HG02763 (cell line): ENCODE results near the gene MYRIP.

ENCODE experiments used
- ATAC-seq: cut with Tn5 transposase; IDR thresholded peaks from one replicate; pipeline ENCODE4 v1.9.1; 2021; ENCODE audit warnings: mild to moderate bottlenecking, moderate library complexity; ENCODE audit not compliant: unreplicated experiment

MYRIP gene

DNA sequence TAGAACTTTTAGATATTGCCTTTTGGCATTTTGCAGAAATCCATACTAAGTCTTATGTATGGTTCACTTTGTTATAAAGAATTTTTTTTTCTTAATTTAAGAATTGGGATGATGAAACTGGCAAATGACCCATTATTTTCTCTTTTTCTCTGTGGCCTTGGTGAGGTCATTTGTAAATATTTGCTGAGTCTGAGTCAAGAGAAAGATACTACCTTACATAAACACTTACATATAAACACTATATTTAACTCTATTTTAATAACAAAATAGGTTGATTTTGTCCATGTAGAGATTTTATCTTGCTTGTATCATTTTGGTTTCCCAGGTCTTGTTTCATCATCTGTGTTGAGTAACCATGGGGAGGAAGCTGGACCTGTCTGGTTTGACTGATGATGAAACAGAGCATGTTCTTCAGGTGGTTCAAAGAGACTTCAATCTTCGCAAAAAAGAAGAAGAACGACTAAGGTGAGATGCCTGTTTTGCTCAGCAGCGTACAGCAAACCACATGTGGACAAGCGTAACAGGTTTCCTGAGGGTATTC is 91.1 kb downstream of the MYRIP start:
- no peak for ATAC-seq

DNA sequence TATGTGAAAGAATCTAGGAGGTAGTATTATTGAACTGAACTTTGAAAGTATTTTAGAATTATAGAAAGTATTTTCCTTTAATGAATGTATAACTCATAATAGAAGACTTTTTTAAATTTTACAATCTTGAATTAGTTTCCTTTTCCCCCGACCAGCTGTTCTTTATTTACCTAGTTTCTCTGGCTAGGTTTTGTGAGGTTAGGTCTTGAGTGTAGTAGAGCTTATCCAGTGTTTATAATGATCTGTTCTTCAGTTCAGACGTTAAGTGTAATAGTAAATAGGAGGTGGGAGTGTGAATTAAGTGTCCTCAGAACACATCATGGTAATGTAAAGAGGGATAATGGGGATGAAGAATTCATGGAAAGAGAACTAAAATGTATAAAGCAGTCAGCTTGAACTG is 93.8 kb downstream of the MYRIP start:
- no peak for ATAC-seq

DNA sequence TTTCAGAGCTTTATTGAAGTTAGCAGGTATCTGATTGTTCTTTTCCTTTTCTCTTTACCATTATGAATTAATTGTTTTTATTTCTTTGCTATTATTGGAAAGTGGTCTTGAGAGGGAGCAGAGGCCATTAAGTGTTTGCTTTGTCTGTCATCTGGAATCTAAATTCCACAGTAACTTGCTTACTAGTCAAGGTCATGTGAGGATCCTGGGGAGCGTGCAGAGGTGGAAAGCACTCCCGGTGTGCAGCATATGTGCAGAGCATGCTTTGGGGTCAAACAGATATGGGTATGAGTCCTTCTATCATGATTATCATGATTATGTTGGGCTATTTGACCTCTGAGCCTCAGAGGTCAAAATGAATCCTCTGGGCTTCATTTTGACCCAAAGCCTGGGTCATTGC is 96.4 kb downstream of the MYRIP start:
- ATAC-seq, result no peak

DNA sequence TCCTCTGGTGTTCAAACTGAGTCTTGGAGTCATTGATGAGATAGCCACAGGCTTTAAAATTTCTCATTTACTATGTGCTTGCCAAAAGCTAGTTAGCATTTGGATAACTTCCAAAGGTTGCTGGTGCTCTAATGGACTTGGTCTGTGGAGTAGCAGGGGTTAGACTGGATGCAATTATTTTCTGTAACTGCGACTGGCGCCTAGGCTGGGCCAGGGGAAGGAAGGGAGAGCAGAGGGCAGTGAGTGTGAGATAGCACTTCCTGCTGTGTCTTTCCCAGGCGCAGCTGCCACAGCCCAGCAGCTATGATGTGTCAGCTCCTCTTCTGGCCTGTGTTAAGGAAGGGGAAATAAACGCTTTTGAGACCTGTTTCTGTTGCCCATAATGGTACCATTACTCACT is 98.6 kb downstream of the MYRIP start:
- no peak for ATAC-seq

DNA sequence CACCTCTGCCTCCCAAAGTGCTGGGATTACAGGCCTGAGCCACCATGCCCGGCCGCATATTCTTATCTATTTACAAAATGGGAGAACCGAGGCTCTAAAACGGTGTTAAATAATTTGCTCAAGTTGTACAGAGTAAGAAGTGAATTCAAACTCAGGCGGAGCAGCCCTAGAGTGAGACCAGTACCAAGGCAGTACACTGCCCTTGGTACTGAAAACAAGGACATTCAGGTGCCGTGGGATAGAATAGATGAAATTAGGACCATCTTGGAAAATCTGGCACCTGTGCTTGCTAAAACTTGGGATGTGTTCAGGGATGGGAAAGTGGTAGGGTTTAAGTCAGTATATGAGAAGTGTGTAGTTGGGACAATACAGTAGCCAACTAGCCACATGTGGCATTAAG is 100.7 kb downstream of the MYRIP start:
- no peak for ATAC-seq

DNA sequence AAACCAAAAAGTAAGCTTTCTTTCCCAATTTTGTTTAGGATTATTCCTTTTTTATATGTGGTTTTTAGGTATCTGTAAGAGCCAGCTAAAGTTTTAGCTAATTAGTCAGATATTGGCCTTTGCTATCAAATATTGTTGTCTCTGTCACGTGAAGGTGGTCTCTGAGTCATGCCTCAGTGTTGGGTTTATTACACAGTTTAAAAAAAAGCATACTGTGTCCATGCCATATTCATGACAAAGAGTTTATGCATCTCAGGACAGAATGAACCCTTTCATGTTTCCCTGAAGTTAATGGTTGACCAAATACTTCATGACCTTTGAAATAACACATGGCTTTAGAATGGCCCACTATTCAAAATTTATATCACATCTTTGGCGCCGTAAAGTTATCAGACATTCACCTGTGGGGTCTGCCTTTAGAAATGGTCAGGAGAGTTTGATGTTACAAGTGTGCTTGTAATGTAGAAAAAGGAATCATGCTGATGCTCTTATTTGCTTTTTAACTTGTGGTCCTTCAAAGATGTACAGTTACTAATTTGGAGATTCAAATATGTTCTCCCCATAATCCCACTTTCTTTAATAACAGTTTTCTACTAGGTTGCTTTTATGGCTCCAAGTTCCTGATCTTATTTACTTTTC is 101.5 kb downstream of the MYRIP start:
- ATAC-seq, result no peak

DNA sequence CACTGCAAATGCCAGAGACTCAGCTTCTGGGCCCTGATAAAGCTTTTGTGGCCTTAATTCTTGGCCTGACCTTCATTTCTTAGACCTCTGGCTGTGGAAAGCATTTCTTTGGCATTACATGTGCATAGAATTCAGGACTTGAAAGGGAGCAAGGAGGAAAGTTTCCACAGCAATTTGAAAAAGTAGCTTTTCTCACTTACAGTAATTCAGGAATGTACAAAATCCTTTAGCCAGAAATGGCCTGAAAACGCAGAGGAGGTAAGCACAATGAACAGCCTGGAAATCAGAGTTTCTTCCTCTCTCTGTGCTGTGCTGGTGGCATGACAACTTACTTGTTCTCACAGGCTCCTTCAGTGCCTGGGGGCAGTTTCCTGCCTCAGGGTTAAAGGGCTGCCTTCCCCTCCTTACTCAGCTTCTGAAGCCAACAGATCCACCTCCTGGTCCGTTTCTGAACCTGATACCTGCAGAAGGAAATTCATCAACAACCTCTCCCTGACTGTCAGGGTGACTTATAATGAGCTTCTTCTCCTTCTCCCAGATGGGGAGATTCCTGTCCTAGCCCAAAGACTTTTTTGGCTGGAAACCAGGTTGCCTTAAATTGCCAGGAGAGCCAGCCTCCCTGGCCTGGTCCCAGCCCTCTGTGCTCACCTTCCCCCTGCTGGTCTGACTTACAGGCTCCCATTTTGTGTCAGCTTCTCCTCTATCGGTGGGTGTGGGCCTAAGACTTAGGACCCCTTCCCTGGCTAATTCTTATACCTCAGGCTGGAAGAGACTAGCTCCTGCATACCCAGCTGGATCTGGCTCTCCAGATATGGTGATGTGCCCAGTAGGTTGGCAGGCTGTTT is 102.3 kb downstream of the MYRIP start:
- no peak for ATAC-seq

DNA sequence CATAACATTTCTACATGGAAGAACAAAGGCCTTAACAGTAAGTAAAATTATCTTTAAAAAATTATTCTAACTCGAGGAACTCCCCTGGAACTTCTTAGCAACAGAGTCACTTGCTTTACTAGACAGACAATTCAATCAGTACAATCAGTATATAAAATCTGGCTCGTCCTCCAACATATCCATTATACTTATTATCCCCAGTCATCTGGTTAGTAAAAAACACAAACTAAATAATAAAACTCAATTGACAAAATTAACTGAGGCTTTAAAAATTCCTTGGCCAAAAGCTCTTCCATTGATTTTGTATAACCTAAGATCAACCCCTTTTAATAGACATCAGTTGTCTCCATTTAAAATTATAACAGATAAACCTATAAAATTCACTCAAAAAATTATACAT is 105.6 kb downstream of the MYRIP start:
- ATAC-seq, result no peak

DNA sequence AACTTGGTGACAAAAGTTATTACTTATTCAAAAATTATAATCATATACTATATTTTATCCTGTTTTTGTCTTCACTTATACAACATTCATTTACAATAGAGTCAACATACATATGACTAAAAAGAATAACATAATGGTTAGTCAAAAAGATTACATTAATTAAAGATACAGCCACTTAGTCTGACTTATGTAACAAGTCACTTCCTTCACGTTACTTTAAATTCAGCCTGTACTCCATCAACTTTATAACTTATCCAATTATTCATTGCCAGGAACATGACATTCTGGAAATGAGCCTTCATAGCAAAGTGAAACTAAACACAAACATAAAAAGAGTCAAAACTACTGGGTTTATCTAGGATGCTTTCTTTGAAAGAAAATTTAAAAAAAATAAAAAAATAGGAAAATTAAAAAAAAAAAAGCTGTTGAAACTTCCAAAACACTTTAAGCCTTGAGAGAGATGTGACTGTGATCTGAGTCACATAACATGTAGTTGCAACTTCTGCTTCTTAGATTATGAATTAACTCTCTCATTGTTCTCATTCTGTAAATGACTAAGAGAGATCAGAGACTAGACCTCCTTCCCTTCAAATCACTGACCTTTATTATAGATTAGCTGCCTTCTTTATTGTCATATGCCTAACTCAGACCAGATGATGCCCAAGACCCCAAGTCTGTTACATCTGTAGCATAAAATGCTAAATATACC is 107.8 kb downstream of the MYRIP start:
- ATAC-seq, result no peak

DNA sequence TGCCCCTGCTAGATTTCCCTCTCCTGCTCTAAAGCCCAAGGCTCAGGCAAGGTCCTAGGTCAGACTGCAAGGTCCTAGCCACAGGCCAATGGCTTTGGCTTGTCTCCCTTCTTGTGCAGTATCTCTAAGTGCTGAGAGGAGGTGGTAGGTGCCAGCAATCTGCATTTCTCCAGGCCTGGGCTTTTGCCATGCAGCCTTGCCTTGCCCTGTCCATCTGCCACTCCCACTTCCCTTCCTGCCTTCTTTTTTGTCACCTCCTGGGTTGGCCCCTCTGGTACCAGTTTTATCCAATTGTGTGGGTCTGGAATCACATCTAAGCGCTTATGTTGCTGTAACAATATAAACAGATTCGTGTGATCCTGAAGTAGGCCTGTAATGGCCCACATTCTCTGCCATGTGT is 109.9 kb downstream of the MYRIP start:
- ATAC-seq, result no peak

DNA sequence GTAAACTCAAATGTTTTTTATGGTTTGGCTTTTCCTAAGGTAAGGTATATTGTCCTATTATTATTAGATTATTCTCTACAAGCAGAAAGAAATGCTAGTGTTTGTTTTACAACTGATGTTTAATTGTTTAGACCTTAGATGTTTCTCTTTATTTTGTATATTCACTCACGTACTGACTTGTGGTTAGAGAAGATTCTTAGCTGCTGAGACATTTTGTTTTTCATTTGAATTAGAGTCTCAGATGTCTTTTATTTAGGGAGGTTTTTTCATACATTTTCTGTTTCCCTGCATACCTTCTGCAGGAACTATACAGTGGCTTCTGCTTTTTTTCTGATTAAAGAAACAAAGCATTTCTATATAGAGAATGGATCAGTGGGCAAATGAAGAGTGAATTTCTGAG is 110.9 kb downstream of the MYRIP start:
- no peak for ATAC-seq

DNA sequence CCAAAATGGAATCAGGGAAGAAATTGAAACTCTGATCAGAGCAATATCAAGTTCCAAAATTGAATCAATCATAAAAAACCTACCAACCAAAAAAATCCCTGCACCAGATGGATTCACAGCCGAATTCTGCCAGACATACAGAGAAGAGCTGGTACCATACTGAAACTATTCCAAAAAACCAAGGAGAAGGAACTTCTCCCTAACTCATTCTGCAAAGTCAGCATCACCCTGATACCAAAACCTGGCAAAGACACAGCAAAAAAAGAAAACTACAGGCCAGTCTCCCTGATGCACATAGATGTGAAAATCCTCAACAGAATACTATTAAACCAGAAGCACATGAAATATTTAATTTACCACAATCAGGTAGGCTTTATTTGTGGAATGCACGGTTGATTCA is 118.1 kb downstream of the MYRIP start:
- no peak for ATAC-seq

DNA sequence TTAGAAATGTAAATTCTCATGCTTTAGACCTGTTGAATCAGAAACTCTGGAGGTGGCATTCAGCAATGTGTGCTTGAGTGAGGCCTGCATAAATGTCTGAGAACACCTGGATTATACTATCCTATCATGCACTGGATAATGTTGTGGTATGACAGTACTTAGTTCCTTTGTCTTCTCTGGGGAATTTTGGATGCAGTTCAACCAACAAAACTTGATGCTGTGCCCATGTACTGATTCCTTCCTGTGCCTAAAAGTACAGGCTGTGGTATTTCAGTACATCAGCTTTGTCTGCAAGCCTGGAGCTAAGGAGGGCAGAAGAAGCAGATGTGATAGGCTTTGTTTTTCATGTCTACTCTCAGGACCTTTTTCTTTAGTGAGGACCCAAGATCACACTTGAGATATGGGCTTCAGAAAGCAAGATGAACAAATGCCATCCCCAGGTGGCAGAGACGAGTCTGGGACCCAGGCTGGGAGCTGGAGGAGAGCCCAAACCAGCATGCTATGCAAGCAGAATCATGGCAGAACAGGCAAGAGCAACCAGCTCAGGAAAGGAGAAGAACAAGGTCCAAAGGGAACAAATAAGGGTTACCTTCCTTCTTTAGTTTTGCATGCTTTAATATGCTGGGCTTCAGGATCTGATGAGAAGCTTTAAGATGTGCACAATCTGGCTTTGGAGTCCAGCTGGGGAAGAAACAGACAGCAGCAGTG is 124.7 kb downstream of the MYRIP start:
- ATAC-seq, result no peak

DNA sequence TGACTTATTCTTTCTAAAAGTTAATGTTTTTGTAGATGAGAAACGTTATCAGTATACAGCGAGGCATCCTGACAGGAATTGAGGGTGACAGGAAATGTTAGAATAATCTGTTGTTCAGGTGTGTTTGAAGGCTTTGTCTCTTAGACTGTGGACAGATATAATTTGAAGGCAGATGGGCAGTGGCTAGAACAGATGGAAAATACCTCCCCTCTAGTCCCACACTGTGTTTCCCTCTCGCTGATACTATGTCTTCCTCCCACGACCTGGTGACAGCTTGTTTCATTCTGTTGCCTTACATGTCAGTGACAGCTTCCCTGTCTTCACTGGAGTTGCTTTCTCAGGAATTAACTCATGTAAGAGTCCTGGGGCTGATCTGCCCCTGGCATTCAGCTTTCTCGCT is 125.3 kb downstream of the MYRIP start:
- ATAC-seq, result no peak

DNA sequence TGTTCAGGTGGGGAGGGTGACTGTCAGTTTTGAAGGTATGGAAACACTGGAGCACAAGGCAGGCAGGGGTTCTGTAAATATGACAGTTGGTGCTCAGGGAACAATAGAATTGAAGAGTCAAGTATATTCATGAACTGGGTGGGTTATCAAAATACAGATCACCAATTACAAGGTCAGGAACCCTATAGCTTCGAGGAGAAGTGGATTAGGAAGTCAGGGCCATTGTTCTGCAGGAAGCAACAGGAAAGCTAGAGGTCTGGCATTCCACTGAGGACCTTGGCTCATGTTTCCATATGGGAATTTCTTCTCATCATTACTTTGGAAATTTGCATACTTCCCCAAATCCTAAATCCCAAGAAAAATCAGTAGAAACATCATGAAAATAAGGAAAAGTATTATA is 125.9 kb downstream of the MYRIP start:
- no peak for ATAC-seq

DNA sequence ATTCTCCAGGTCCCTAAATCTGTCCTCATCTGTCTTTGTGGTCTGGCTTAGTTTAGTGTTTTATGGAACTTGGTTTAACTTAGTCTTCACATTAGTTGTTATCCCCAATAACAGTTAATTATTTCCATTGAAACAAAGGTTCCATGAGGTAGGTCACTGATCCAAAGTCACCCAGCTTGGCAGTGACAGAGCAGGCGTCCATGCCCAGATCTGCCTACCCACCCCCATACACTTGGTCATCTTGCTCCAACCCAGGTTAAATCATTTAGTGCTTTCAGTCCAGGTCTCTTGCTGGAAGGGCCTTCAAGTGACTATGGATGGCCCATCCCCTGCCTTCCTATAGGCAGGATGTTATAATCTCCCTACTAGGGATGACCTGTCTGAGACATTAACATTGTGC is 127.4 kb downstream of the MYRIP start:
- ATAC-seq, result no peak

DNA sequence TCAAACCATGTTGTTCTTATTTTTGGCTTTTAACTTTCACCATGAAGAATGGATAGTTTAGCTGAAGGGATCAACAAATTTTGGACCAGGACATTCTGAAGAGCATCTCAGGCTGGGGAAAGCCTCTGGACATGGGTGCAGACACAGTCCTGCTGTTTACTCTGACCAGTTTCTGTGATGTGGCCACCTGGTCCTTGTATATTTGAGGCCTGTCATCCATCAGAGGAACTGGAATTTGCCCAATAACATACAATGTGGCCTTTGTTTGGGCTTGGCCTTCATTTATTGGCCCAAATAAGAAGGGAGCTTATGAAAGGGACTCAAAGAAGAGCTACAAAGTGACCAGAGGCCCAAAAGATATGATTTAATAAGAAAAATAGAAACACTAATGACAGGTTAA is 127.9 kb downstream of the MYRIP start:
- ATAC-seq, result no peak

DNA sequence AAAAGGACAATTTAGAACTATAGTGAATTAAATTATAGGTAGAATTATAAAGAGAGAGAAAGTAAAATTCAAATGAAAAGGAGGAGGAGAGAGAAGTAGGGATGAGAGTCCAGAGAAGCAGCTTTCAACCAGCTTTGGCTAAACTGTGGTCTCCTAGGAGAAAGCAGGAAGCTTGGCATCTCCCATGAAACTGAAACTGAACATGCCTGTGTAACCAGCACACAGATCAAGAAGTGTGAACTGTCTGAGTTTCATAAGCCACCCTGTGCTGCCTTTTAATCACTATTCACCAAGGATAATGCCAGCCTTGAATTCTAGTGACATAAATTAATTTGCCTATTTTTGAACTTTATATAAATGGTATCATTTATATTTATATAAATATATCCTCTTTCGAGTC is 128.5 kb downstream of the MYRIP start:
- ATAC-seq, result peak; percentile 65

DNA sequence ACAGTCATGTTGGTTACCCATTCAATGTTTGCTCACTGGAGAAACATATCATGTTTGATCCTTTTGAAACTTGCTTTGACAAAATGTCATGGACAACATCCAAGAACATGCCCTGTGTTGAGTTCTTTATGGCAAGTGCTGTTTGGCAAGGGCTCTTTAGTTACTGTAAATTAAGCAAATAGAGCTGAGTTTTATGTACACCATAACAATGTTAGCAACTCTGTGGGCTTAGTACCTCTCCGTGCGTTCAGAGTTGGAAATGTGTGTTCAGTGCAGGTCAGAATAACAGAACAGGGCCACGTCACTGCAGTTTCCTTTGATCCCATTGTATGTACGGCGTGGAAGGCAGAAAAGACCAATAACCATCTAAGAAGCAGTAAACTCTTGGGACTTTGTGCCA is 132.5 kb downstream of the MYRIP start:
- no peak for ATAC-seq

DNA sequence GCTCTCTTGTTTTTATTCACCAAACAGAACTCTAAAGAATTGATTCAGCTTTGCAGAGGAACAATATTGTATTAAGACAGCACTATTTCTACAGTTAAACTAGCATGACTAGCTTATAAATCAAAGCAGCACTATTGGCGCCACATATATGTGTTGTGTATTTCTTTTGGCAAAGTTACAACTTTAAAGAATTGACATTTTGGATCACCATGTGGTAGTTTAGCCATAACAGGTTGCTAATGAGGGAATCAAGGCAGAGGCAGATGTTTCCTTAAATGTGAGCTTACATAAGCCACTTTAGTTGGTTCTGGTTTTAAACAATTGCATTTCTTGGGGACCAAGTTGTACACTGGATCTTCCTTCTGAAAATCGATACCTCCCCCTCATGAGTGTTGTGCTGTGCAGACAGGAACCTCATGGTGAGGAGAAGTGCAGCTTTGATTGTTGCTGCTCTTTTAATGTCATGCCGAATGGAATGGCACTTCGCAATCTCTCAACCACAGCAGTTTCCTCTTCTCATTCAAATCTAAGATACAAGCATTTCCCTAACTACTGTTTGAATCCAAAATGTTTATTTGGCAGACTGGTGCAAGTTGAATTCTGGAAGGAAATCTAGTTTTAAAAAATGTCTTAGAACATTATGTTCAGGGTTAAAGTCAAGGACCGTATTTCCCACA is 151.2 kb downstream of the MYRIP start:
- ATAC-seq, result no peak

DNA sequence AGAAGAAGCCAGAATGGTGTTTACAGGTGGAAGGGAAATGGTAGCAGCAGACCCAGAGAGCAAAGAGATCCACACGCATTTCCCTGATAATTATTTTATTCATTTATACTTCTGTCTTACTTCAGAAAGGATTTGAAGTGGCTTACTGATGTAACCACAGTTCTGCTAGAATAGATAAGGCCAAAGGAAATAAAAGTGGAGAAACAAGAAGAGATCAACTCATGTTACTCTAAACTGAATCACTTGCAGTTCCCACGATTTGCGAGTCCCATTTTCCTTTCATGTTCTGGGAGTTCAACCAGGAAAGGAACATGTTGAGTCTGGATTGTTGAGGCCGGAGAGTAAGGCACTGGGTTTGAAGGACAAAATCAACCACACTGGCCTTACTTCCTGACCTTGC is 151.8 kb downstream of the MYRIP start:
- ATAC-seq, result no peak
